Mononuclear cell (primary cell): ENCODE results near the gene PLXNB3. TPM values are rescaled to one million over a fixed set of nuclear protein-coding genes. Genes with fewer than 3 reads are reported as not detected.

Source experiments
- H3K27me3 ChIP-seq: 2 replicates; pipeline ENCODE4 v1.6.0; 2011; ENCODE audit warnings: low read length, control low read depth; ENCODE audit not compliant: insufficient read depth
- H3K4me1 ChIP-seq: 2 replicates; pipeline ENCODE4 v1.5.1; 2011; ENCODE audit warnings: mild to moderate bottlenecking, low read length, control low read depth; ENCODE audit not compliant: insufficient read depth
- H3K4me3 ChIP-seq: 2 replicates; pipeline ENCODE4 v1.5.1; 2011; ENCODE audit warnings: mild to moderate bottlenecking, low read length, moderate library complexity
- H3K9me3 ChIP-seq: 2 replicates; pipeline ENCODE4 v1.5.1; 2011; ENCODE audit warnings: low read depth, mild to moderate bottlenecking, control low read depth, low read length
- total RNA-seq: library from RNA; depleted of rRNA; stranded (reverse); fragments of >200 nt; gene quantifications from one replicate; pipeline ENCODE4 v1.2.3, GENCODE V29; 2012

The PLXNB3 gene
- total RNA-seq, 1 donor, result 0.21 TPM

- Histone ChIP-seq H3K4me1 (peaks cover 3% of the 10 kb centered on the region), H3K4me3 (no peak overlapping the region), H3K9me3 (no peaks in the 10 kb centered on the region), H3K27me3 (no peaks in the 10 kb centered on the region)
Observed at GRCh38 chrX:153765138-153766079, 1.4 kb downstream of the PLXNB3 start.

GRCh38 chrX:153766098-153766817 is 2.2 kb downstream of the PLXNB3 start:
- H3K4me3 ChIP-seq, result no peak overlapping the region
- H3K9me3 ChIP-seq, result no peaks in the 10 kb centered on the region
- peaks cover 3% of the 10 kb centered on the region for H3K4me1 ChIP-seq

GRCh38 chrX:153766871-153767673 is 3.0 kb downstream of the PLXNB3 start:
- H3K4me1 ChIP-seq, result peaks cover 3% of the 10 kb centered on the region
- no peak overlapping the region for H3K4me3 ChIP-seq
- no peaks in the 10 kb centered on the region for H3K27me3 ChIP-seq
- H3K9me3 ChIP-seq, result no peaks in the 10 kb centered on the region

More at GRCh38 chrX:153766098-153766817, 2.2 kb downstream of the PLXNB3 start:
- no peaks in the 10 kb centered on the region for H3K27me3 ChIP-seq

- Histone ChIP-seq H3K9me3 (no peaks in the 10 kb centered on the region), H3K27me3 (no peaks in the 10 kb centered on the region), H3K4me1 (peaks cover 3% of the 10 kb centered on the region), H3K4me3 (no peak overlapping the region)
Observed at GRCh38 chrX:153767674-153768055, 3.6 kb downstream of the PLXNB3 start.

- Histone ChIP-seq H3K27me3 (no peaks in the 10 kb centered on the region), H3K4me3 (no peak overlapping the region), H3K9me3 (no peaks in the 10 kb centered on the region), H3K4me1 (peaks cover 3% of the 10 kb centered on the region)
Observed at GRCh38 chrX:153768311-153769157, 4.5 kb downstream of the PLXNB3 start.

GRCh38 chrX:153769158-153769864 is 5.3 kb downstream of the PLXNB3 start:
- Histone ChIP-seq H3K27me3 (no peaks in the 10 kb centered on the region), H3K4me3 (no peak overlapping the region), H3K4me1 (no peaks in the 10 kb centered on the region), H3K9me3 (no peaks in the 10 kb centered on the region)

GRCh38 chrX:153769865-153770600 is 6.0 kb downstream of the PLXNB3 start:
- no peaks in the 10 kb centered on the region for H3K4me1 ChIP-seq

GRCh38 chrX:153770601-153771414 is 6.8 kb downstream of the PLXNB3 start:
- Histone ChIP-seq H3K9me3 (no peaks in the 10 kb centered on the region), H3K27me3 (no peaks in the 10 kb centered on the region), H3K4me3 (no peak overlapping the region), H3K4me1 (no peaks in the 10 kb centered on the region)

More at GRCh38 chrX:153769865-153770600, 6.0 kb downstream of the PLXNB3 start:
- Histone ChIP-seq H3K27me3 (no peaks in the 10 kb centered on the region), H3K9me3 (no peaks in the 10 kb centered on the region), H3K4me3 (no peak overlapping the region)

- Histone ChIP-seq H3K27me3 (no peaks in the 10 kb centered on the region), H3K4me1 (no peaks in the 10 kb centered on the region), H3K9me3 (no peaks in the 10 kb centered on the region), H3K4me3 (no peak overlapping the region)
Observed at GRCh38 chrX:153771415-153772315, 7.6 kb downstream of the PLXNB3 start.

GRCh38 chrX:153772316-153773217 is 8.5 kb downstream of the PLXNB3 start:
- Histone ChIP-seq H3K27me3 (no peaks in the 10 kb centered on the region), H3K4me1 (no peaks in the 10 kb centered on the region), H3K9me3 (no peaks in the 10 kb centered on the region), H3K4me3 (no peak overlapping the region)

- H3K4me1 ChIP-seq, result no peaks in the 10 kb centered on the region
- no peaks in the 10 kb centered on the region for H3K27me3 ChIP-seq
- H3K9me3 ChIP-seq, result no peaks in the 10 kb centered on the region
- H3K4me3 ChIP-seq, result no peak overlapping the region
Observed at GRCh38 chrX:153773218-153773611, 9.2 kb downstream of the PLXNB3 start.
